Measurements from ENCODE around the gene TRPV4.
"Not testable (repeated sequence)": the region's sequence is repeated elsewhere in the genome, so short reads cannot be mapped to it uniquely, and the experiment has no call there.

Gene TRPV4

DNA sequence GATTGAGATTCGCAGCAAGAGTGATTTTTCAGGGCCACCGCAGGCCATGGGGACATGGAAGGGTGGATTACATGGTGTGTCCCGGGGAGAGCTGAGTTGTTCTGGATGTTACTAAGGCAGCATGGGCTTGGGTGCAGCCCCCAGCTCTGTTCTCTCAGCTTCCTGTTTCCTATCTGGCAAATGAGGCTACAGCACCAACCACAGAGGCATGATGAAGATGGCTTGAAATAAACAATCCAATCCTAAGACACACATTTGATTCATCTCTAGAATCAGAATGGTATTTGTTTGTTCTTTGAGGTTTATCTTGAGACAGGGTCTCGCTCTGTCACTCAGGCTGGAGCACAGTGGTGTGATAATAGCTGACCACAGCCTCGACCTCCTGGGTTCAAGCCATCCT is 25.6 kb upstream of the TRPV4 start:
- DNase-seq, result no peak

DNA sequence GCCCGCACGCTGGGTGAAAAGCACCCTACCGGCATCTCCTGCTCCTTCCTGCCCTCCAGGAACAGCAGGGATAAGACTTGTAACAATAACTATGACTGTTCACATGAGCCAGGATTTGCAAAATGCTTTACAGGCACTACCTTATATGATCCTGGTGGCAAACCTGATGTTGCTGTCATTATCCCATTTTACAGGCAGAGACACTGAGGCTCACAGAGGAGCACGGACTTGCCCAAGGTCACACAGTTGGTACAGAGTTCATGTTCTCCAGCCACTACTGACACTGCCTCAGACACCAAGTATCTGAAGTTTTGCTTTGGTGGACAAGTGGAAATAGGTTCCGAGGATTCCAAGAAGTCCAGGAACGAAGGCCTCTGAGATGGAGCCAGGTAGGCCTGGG is 24.5 kb upstream of the TRPV4 start:
- DNase-seq, result no peak

DNA sequence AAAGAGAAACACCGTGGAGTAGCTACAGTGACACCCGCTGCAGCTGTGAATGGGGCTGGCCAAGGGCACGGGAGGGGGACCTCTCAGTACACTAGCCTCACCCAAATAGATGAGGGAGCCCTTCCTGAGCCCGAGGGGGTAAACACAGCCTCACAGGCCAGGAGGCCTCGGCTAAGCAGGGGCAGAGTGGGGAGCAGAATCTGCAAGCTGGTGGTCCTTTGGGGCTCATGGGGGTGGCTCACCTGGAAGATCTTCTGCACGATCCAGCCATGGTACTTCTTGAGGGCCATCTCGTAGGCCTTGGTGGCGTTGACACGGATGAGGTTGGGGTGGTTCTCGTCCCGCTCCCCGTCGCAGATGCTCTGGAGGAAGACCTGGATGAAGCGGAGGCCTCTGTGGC is 22.2 kb upstream of the TRPV4 start:
- DNase-seq, result no peak

DNA sequence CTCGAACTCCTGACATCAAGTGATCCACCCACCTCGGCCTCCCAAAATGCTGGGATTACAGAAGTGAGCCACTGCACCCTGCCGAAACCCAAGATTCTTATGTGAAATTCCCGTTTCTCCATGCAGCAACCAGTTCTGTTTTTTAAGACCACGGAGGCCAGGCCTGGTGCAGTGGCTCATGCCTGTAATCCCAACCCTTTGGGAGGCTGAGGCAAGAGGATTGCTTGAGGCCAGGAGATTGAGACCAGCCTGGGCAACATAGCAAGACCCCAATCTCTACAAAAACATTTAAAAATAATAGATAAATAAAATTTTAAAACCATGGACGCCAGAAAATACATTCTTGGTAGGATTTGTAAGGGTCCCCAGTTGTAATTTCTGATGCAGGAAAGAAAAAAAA is 17.3 kb upstream of the TRPV4 start:
- DNase-seq, result not testable (repeated sequence)

DNA sequence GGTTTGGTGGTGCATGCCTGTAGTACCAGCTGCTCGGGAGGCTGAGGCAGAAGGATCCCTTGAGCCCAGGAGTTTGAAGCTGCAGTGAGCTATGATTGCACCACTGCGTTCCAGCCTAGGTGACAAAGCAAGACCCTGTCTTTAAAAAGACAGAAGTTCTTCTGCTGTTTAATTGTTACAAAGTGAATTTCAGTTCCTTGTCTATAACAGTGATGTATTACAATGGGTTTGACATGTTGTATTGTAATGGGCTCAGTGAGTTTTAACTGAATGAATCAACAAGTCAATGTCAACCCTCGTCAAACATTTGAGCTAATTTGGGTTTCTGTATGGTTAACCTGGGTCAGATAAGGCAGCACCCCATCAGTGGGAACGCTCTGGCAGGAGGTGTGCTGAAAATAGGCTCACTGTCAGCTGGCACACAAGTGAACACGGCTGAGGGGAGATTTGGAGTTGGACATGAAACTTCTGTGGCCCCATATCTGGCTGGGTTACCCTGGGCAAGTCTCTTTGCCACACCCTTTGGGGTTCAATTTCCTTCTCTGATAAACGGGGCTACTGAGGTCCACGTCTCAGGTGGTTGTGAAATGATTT is 14.0 kb upstream of the TRPV4 start:
- DNase-seq, result no peak

DNA sequence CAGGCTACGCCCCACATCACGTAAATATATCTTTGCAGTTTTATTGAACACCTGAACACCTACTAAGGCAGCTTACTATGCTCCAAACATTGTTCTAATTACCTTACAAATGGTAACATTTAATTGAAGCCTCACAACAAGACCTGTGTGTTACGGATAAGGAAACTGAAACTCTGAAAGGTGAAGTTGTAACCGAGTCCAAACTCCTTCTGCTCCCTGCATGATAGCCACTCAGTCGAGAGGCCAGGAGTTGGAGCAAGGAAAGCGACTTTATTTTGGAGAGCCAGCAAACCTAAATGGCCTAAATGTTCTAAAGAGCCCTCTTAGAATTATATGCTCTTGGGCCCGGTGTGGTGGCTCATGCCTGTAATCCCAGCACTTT is 12.6 kb upstream of the TRPV4 start:
- no peak for DNase-seq

DNA sequence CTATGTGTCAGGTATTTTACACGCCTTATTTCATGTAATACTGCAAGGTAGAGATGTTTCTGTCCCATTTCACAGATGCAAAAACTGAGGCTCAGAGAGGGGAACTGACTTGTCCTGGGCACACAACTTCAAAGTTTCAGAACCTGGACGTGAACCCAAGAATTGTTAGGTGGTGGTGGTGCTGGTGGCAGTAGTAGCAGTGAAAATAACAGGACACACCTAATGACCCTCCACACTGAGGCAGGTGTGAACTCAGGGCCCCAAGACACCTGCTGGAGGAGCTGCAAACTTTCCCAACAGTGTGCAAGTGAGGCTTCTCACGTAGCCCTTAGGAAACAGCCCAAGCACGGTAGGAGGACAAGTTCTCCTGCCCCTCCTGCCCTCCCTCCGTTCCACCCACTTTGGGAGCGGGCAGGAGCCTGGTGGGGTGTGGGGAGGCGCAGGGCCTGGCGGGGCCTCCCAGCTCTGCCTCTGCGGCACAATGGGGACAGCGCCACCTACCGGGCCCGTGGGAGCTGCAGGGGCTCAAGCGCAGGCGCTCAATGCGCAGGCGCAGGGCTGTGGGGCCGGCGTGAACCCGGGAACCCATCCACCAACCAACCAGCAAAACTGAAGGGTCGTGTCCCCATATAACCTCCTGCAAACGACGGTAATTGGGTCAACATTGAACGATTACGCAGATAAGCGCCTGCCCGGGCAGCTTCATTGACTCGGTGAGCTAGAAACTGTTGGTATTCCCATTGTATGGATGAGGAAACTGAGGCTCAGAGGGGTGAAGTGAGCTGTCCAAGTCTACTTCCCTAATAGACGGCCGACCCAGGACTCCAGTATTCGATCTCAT is 12.0 kb upstream of the TRPV4 start:
- DNase-seq, result peak; percentile 84

DNA sequence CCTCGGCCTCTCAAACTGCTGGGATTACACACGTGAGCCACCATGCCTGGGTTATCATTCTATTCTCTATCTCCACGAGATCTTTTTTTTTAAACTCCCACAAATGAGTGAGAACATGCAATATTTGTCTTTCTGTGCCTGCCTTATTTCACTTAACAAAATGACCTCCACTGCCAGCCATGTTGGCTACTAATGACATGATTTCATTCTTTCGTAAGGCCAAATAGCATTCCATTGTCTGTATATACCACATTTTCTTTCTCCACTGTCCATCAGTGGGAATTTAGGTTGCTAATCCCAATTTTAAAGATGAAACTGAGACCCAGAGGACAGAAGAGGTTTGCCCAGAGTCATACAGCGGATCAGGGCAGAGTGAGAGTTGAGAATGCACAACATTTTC is 10.9 kb upstream of the TRPV4 start:
- no peak for DNase-seq

DNA sequence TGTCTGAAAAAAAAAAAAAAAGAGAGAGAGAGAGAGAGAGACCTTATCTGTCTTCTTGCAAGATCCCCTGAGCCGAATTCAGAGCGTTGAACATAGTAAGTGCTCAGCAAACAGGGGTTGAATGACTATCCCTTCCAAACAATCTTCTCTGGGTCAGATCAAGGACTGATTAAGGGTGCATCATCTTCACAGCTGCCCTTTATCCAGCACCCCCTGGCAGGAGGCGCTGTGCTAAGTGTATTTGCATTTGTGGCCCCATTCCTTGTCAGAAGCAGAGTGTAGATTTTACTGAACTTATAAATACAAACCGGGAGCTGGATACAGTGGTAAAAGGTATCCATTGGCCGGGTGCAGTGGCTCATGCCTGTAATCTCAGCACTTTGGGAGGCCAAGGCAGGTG is 8.8 kb upstream of the TRPV4 start:
- no peak for DNase-seq

DNA sequence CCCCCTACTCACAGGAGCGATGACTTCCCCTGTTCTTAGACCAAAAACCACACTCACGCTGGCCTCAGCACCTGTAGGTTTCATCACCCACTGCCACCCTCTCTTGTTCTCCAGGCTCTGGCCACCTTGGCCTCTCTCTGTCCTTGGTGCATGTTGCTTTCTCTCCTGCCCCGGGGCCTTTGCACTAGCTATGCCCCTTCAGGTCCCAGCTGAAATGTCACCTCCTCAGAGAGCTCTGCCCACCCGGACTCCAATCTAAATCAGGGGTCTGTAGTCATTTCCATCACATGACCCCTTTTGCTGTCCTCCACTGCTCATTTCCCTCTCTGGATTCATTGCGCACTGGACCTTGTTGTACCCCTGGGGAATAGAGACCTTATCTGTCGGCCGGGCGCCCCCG is 8.2 kb upstream of the TRPV4 start:
- DNase-seq, result no peak

DNA sequence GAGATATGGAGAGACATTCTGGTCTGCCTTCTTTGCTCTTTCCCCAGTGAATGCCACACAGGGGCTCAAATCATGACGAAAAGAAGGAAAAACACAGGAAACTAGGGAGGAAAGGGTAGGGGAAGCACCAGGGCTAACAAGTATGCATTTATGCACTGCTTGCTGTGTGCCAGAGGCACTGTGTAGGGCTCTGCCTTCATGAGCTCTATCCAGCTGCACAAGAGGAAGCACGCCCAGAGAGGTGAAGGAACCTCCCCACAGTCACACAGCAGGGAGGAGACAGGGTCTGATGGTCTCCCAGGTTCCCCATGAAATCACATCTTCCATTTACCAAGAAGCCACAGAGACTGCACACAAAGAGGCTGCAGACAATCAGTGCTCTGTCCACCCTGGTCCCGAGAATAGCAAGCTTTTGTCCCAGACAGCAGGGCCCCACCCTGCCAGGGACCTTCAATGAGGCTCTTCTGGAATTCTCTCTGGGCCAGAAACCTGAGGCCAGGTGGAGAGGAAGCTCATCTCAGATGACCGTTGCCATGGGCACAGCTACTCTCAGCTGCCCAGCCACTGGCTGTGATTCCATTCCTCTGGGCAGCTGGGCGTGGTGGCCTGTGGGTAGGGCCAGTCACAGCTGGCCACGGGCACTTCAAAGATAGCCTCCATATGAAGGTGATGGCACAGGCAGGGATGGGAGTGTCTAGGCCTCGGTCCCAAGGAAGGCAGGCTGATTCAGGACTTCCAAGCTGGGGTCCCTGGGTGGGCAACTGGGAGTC is 7.3 kb upstream of the TRPV4 start:
- DNase-seq, result no peak

DNA sequence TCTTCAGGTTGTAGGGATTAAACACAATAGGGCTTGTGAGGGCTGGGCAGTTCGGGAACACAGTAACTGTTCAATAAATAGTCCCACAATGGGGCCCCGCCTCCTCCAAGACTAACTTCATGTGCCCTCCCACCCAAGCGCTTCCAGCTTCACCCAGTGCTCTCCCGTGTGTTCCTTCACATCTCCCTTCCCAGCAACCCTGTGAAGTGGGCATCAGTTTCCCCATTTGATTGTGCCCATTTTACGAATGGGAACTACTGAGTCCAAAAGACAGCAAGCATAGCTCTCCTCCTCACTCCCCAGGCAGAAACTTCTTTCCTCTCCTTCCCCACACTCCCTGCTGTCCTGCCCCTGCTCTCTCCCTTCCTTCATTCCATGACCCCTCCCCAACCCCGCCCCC is 6.2 kb upstream of the TRPV4 start:
- DNase-seq, result no peak

DNA sequence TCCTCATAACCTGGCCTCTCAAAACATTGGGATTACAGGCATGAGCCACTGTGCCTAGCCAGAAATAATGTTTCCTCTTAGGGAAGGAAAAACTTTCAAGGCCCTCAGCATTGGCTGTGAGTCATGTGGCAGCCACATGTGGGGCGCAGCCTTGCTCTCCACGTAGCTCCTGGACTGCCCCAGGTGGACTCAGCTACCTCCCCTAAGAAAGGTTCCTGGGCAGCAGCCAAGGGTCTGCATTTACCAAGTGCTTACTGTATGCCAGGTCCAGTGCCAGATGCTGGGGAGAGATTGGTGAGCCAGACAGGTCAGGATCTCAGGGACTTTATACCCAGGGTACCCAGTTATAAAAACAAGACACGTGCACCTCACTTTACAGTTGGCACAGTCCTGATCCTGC is 3.7 kb upstream of the TRPV4 start:
- no peak for DNase-seq

DNA sequence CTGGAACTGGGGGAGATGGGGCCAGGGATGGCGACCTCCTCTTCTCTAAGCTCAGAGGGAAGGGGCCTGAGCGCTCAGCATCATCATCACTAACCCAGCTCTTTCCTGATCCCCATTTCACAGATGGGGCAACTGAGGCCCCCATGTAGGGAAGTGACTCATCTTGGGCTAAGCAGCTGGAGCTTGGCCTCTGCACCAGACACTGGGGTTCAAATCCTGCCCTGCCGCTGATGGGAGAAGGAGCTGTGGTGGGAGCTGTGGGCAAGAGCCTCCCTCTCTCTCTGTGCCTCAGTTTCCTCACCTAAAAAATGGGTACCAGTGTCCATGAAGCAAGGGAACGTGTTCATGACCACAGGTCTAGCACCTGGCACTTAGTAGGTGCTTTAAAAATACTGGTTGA is 2.6 kb upstream of the TRPV4 start:
- DNase-seq, result no peak

DNA sequence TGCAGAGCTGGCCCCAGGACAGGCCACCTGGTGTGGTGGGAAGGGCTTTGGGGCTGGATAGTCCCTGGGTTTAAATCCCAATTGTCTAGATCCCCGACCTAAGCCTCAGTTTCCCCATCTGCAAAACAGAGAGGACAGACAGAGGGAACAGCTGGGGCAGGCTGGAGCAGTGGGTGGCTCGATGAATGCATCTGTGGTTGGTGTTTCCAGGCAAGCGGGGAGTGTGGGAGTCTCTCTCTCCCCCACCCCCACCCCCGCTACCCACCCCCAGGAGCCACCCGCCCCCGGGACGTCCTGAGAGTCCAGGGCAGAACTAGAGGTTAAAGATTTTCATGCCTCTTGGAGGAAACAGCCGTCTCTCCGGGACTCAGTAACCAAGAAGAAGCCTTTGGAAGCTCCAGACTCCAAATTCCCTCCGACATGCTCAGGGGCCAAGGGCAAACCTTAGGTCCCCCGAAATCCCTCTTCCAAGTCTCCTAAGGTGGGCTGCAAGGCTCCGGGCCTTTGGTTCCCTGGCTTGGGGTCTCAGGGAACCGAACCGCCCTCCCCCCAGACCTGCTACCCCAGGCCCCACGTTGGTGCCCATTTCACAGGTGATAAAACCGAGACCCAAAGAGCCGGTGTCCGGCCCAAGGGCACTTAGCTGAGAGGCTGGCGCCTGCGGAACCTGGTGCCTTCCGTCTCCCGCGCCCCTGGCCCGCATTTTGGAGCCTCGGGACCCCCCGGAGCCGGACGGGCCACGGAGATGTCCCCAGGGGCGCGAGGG is 474 bp downstream of the TRPV4 start:
- DNase-seq, result no peak

DNA sequence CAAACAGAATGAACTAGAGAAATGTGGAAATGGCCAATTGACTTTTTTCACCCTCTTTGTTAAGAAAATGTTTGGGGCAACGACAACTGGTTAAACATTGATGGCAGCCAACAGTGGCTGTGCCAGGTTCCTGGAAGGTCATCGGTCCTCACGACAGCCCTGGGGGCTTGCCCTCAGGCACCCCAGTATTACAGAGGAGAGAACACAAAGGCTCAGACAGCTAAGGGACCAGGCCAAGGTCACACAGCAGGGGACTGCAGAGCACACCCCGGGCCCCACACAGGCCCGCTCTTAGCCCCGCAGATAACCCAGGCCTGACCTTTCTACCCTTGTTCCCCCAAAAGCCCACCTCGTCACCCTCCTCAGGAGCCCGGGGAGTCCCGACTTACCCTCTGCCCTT is 1.3 kb downstream of the TRPV4 start:
- DNase-seq, result no peak

DNA sequence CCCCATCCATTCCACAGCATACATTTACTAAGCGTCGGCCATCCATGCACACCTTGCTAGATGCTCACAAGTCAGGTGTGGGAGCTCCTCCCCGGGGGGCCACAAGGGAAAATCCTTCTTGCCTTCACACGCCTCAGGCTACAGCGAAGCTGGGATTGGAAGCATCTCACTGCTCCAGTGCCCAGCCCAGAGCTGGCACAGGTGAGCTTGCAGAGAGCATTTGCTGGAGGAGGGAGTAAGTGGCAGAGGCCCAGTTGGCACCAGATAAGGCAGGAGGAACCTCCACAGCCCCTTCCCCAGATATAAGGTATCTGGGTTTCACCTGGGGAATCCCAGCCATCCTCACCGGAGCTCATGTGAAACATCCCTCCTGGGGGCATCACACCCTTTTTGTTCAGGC is 1.8 kb downstream of the TRPV4 start:
- no peak for DNase-seq

DNA sequence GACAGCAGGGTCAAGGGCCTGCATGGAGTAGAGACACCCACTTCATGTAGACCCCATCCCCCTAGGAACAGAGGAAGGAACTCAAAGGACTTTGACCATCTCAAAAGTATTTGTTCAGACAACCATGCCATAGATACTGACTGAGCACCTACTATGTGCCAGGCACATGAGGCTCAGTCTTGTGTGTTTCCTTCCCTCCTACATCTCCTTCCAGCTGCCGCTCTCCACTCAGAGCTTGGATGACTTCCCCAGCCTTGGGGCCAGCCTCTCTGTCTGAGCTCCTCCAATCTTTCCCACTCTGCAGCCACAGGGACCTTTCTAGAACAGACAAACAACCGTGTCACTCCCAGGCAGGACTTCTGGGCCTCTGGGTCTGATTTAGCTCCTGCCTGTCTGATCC is 2.5 kb downstream of the TRPV4 start:
- DNase-seq, result no peak

DNA sequence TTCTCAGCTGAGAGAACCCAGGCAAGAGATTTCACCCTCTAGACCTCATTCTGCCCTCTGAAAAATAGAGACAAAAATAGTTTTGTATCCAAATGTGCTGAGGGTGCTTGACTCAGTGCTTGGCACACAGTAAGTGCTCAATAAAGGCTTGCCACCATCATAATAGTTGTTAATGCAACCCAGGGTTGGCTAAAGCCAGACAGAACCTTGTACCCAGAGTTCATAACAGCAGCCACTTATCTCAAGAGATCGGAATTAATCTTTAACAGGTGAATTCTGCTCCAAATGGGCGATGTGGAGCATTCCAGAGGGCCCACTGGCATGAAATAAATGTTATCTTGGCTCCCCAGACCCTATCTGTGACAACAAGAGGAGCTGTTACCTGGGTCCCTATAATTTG is 2.9 kb downstream of the TRPV4 start:
- DNase-seq, result no peak

DNA sequence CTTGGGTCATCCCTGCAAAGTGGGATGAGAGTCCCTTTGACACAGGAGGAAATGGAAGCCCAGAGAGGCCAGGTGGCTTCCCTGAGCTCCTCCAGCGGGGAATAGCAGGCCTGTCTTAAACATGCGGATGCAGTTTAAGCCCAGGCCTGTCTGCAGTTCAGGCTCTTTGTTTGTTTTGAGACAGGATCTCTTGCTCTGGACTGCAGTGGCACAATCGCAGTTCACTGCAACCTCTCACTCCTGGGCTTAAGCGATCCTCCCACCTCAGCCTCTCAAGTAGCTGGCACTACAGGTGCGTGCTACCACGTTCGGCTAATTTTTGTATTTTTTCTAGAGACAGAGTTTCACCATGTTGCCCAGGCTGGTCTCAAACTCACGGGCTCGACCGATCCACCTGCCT is 3.5 kb downstream of the TRPV4 start:
- no peak for DNase-seq

DNA sequence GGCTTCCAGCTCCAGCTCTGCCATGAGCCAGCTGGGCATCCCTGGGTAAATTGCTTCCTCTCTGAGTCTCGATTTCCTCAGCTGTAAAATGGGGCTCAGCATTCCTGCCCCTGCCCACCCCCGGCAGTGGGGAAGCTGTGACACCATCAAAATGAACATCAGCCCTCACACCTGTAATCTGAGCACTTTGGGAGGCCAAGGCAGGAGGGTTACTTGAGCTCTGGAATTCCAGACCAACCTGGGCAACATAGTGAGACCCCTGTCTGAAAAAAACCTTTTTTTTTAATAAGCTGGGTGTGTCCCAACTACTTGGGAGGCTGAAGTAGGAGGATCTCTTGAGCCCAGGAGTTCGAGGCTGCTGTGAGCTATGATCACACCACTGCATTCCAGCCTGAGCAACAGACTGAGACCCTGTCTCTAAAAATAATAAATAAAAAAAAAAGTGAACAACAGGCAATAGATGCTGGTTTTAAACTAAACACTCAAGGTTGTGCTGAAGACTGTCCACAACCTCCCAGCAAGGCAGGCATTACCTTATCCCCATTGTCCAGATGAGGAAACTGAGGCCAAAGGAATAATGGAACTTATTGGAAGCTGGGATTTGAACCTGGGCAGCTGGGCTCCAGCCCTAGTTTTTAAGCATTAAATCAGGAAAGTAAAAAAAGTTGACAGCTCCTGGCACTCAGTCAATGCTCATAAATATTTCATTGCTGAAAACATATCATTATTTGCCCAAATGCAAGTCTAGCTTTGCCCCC is 4.3 kb downstream of the TRPV4 start:
- DNase-seq, result no peak

Measured in effector CD4-positive, alpha-beta T cell (primary cell).